Kidney (tissue), 14 donors: ENCODE data around the gene DYNLL2. TPM values are rescaled to one million over a fixed set of nuclear protein-coding genes. Genes with fewer than 3 reads are reported as not detected.
"Not testable (repeated sequence)": the region's sequence is repeated elsewhere in the genome, so short reads cannot be mapped to it uniquely, and the experiment has no call there.

Experiments
- DNase-seq, 5 donors: peaks; one replicate each; pipeline ENCODE4 v3.0.0-alpha.2; 2013 to 2020
- FAIRE-seq: peaks from 2 replicates; lab custom pipeline; 2012; peaks lifted over from hg19 to GRCh38; lab: Jason Lieb, UNC
- H3K27ac ChIP-seq, 2 donors: one replicate each; pipeline ENCODE4 v1.7.0; 2013; ENCODE audit warnings: low read depth in 2 of 2, low read length in 2 of 2, inconsistent platforms in 1 of 2
- H3K27me3 ChIP-seq: one replicate; pipeline ENCODE4 v1.7.1; 2013; ENCODE audit warnings: low read length, inconsistent platforms; ENCODE audit not compliant: control insufficient read depth, insufficient read depth
- H3K36me3 ChIP-seq, 3 donors: one replicate each; pipeline versions ENCODE4 v1.7.0 to v1.7.1; 2013; ENCODE audit warnings: low read length in 3 of 3, control low read depth in 1 of 3, inconsistent platforms in 1 of 3; ENCODE audit not compliant: insufficient read depth in 3 of 3, control insufficient read depth in 2 of 3
- H3K4me1 ChIP-seq, 3 donors: one replicate each; pipeline versions ENCODE4 v1.7.0 to v1.7.1; 2013; ENCODE audit warnings: low read length in 3 of 3, inconsistent platforms in 1 of 3, low read depth in 1 of 3; ENCODE audit not compliant: control insufficient read depth in 2 of 3, insufficient read depth in 2 of 3
- H3K4me3 ChIP-seq, 3 donors: one replicate each; pipeline versions ENCODE4 v1.7.0 to v1.8.1; 2013; ENCODE audit warnings: low read length in 3 of 3, control low read depth in 1 of 3, inconsistent platforms in 1 of 3
- H3K9ac ChIP-seq, 3 donors: one replicate each; pipeline versions ENCODE4 v1.7.0 to v1.7.1; 2013; ENCODE audit warnings: low read length in 3 of 3, control low read depth in 1 of 3, inconsistent platforms in 1 of 3
- H3K9me3 ChIP-seq, 3 donors: one replicate each; pipeline versions ENCODE4 v1.7.0 to v1.7.1; 2013; ENCODE audit warnings: low read length in 3 of 3, control low read depth in 1 of 3, inconsistent platforms in 1 of 3; ENCODE audit not compliant: control insufficient read depth in 2 of 3, insufficient read depth in 1 of 3
- CTCF ChIP-seq: IDR thresholded peaks from 3 replicates; pipeline ENCODE4 v1.5.1; 2012; ENCODE audit warnings: mild to moderate bottlenecking, moderate library complexity, borderline replicate concordance; ENCODE audit not compliant: insufficient read depth; ENCODE audit errors: extremely low read depth
- intact Hi-C: fragments of 100-400 bp; cut with DNase I; formaldehyde crosslinking; loops from one replicate; pipeline ENCODE4 v1.11.1; 2022
- polyA plus RNA-seq: library from polyadenylated mRNA; stranded (reverse); fragments of 350-450 nt; fragmentation: Illumina TruSeq; extraction: RNeasy Lipid Tissue Mini Kit (QIAGEN cat#74804); gene quantifications from one replicate; pipeline ENCODE4 v1.2.3, GENCODE V29; 2014; ENCODE audit warnings: low read depth, low replicate concordance; ENCODE audit not compliant: insufficient read depth
- total RNA-seq: library from RNA; stranded (reverse); fragmentation: NEBNext Ultra II Directional; extraction: Animal tissue kit (Norgen Biotek cat#: 25700); gene quantifications from one replicate; pipeline ENCODE4 v1.2.1, GENCODE V29; 2021
- donor health status: control.
- donor health status: control.
- donor health status: control.
- donor health status: control.
- donor health status: control.
- donor health status: DM: yes; HTN: yes; CAD: no.
- donor health status: Normal renal cell carcinoma (clear cell type).

The DYNLL2 gene
- total and polyA plus RNA-seq, 2 donors from 2014 or later, result 43.2 to 59.7 TPM

GRCh38 chr17:58041161-58041560 is 42.1 kb upstream of the DYNLL2 start:
- Histone ChIP-seq H3K36me3 (no peaks in the 10 kb centered on the region), H3K27ac (no peak overlapping the region), H3K9me3 (no peaks in the 10 kb centered on the region), H3K4me3 (no peak overlapping the region), H3K4me1 (no peaks in the 10 kb centered on the region), H3K27me3 (no peaks in the 10 kb centered on the region), H3K9ac (no peak overlapping the region)
- intact Hi-C loops, result no loop called here
- no peak for TF ChIP-seq CTCF
- DNase-seq (no peak), FAIRE-seq (no peak)

GRCh38 chr17:58043221-58044181 is 39.7 kb upstream of the DYNLL2 start:
- FAIRE-seq (no peak), DNase-seq (peak in 2 of 5 donors; percentile 6 to 8)
- TF ChIP-seq CTCF, result no peak
- no peak overlapping the region for H3K4me3 ChIP-seq
- no peaks in the 10 kb centered on the region for H3K9me3 ChIP-seq
- intact Hi-C loops, result no loop called here
- no peak overlapping the region for H3K27ac ChIP-seq
- H3K9ac ChIP-seq, result no peak overlapping the region
- no peaks in the 10 kb centered on the region for H3K36me3 ChIP-seq
- no peaks in the 10 kb centered on the region for H3K27me3 ChIP-seq
- no peaks in the 10 kb centered on the region for H3K4me1 ChIP-seq

GRCh38 chr17:58044256-58044655 is 39.0 kb upstream of the DYNLL2 start:
- DNase-seq, H3K27ac ChIP-seq, H3K36me3 ChIP-seq, H3K4me1 ChIP-seq, intact Hi-C loops, H3K9ac ChIP-seq, H3K4me3 ChIP-seq, H3K27me3 ChIP-seq, H3K9me3 ChIP-seq, FAIRE-seq: not testable (repeated sequence)

- H3K4me1 ChIP-seq, result no peaks in the 10 kb centered on the region
- no peak for TF ChIP-seq CTCF
- FAIRE-seq, result no peak
- no peaks in the 10 kb centered on the region for H3K36me3 ChIP-seq
- H3K27ac ChIP-seq, result no peak overlapping the region
- no peaks in the 10 kb centered on the region for H3K27me3 ChIP-seq
- no peaks in the 10 kb centered on the region for H3K9me3 ChIP-seq
- intact Hi-C loops, result no loop called here
- no peak overlapping the region for H3K9ac ChIP-seq
- no peak overlapping the region for H3K4me3 ChIP-seq
- DNase-seq, result no peak
Observed at GRCh38 chr17:58046239-58047094, 36.8 kb upstream of the DYNLL2 start.
